GM21529 (cell line): ENCODE measurements around the gene CSF1R.
A peak's percentile ranks its signal among the peaks of the same experiment; 100 is the strongest.

Source experiments
- ATAC-seq: cut with Tn5 transposase; IDR thresholded peaks from one replicate; pipeline ENCODE4 v1.9.1; 2021; ENCODE audit not compliant: unreplicated experiment

The CSF1R gene

GRCh38 chr5:150070821-150071220 lies 15.5 kb downstream of the CSF1R start:
- ATAC-seq = no peak

- no peak for ATAC-seq
Observed at GRCh38 chr5:150069672-150070627, 16.4 kb downstream of the CSF1R start.

- ATAC-seq = no peak
Observed at GRCh38 chr5:150068961-150069645, 17.3 kb downstream of the CSF1R start.

GRCh38 chr5:150068472-150068871 lies 17.9 kb downstream of the CSF1R start:
- no peak for ATAC-seq

- ATAC-seq = no peak
Observed at GRCh38 chr5:150068071-150068470, 18.3 kb downstream of the CSF1R start.

GRCh38 chr5:150067405-150067960 lies 18.9 kb downstream of the CSF1R start:
- peak; percentile 19 for ATAC-seq

GRCh38 chr5:150066901-150067396 lies 19.4 kb downstream of the CSF1R start:
- ATAC-seq = peak; percentile 66

- ATAC-seq = no peak
Observed at GRCh38 chr5:150066436-150066835, 19.9 kb downstream of the CSF1R start.

- ATAC-seq = no peak
Observed at GRCh38 chr5:150065886-150066285, 20.5 kb downstream of the CSF1R start.

- no peak for ATAC-seq
Observed at GRCh38 chr5:150065346-150065745, 21.0 kb downstream of the CSF1R start.

- ATAC-seq = no peak
Observed at GRCh38 chr5:150064681-150065220, 21.6 kb downstream of the CSF1R start.

- ATAC-seq = no peak
Observed at GRCh38 chr5:150063638-150064037, 22.7 kb downstream of the CSF1R start.

- no peak for ATAC-seq
Observed at GRCh38 chr5:150062216-150062922, 24.0 kb downstream of the CSF1R start.

- ATAC-seq = no peak
Observed at GRCh38 chr5:150061538-150061995, 24.8 kb downstream of the CSF1R start.

- ATAC-seq = no peak
Observed at GRCh38 chr5:150060471-150060870, 25.9 kb downstream of the CSF1R start.

- ATAC-seq = no peak
Observed at GRCh38 chr5:150059623-150060022, 26.7 kb downstream of the CSF1R start.

GRCh38 chr5:150058480-150059126 lies 27.8 kb downstream of the CSF1R start:
- no peak for ATAC-seq

GRCh38 chr5:150057996-150058395 lies 28.4 kb downstream of the CSF1R start:
- ATAC-seq = no peak

GRCh38 chr5:150057511-150057910 lies 28.8 kb downstream of the CSF1R start:
- ATAC-seq = no peak

GRCh38 chr5:150057052-150057451 lies 29.3 kb downstream of the CSF1R start:
- no peak for ATAC-seq
